BE2C (cell line): Measurements from ENCODE around the gene LTBP1.

ENCODE experiments used
- DNase-seq: peaks from one replicate; pipeline ENCODE4 v3.0.0-alpha.2; 2020
- H3K27me3 ChIP-seq: fragments of 250-450 bp; sonication (Bioruptor Pico); 2 replicates; pipeline ENCODE4 v1.5.1; 2020; ENCODE audit warnings: mild to moderate bottlenecking
- H3K36me3 ChIP-seq: fragments of 250-450 bp; sonication (Bioruptor Pico); 2 replicates; pipeline ENCODE4 v1.5.1; 2020; ENCODE audit warnings: mild to moderate bottlenecking
- H3K4me1 ChIP-seq: fragments of 250-450 bp; sonication (Bioruptor Pico); 2 replicates; pipeline ENCODE4 v1.5.1; 2020
- H3K4me3 ChIP-seq: 2 replicates; pipeline ENCODE4 v1.5.1; 2011; ENCODE audit warnings: low read depth, low read length
- H3K9me3 ChIP-seq: fragments of 250-450 bp; sonication (Bioruptor Pico); 2 replicates; pipeline ENCODE4 v1.5.1; 2020
- CTCF ChIP-seq: IDR thresholded peaks from 2 replicates; pipeline ENCODE4 v1.5.1; 2012; ENCODE audit warnings: mild to moderate bottlenecking, low read depth, low read length

LTBP1 gene

GRCh38 chr2:33214436-33214835, 267.7 kb downstream of the LTBP1 start:
- H3K4me1 ChIP-seq: no peaks in the 10 kb centered on the region
- H3K4me3 ChIP-seq: no peak overlapping the region
- no peak for TF ChIP-seq CTCF
- peaks cover 11% of the 10 kb centered on the region for H3K27me3 ChIP-seq
- no peak for DNase-seq
- no peaks in the 10 kb centered on the region for H3K36me3 ChIP-seq
- H3K9me3 ChIP-seq: no peaks in the 10 kb centered on the region

- Histone ChIP-seq H3K4me3 (no peak overlapping the region), H3K9me3 (no peaks in the 10 kb centered on the region), H3K27me3 (peaks cover 11% of the 10 kb centered on the region), H3K4me1 (no peaks in the 10 kb centered on the region), H3K36me3 (no peaks in the 10 kb centered on the region)
- TF ChIP-seq CTCF: no peak
- DNase-seq: no peak
These were observed 268.1 kb downstream of the LTBP1 start for GRCh38 chr2:33214857-33215256.

- H3K36me3 ChIP-seq: no peaks in the 10 kb centered on the region
- no peak for DNase-seq
These were observed 268.5 kb downstream of the LTBP1 start for GRCh38 chr2:33215299-33215698.

GRCh38 chr2:33215983-33216382, 269.2 kb downstream of the LTBP1 start:
- Histone ChIP-seq H3K27me3 (peaks cover 19% of the 10 kb centered on the region), H3K9me3 (no peaks in the 10 kb centered on the region), H3K4me3 (no peak overlapping the region), H3K36me3 (no peaks in the 10 kb centered on the region), H3K4me1 (no peaks in the 10 kb centered on the region)
- DNase-seq: no peak
- TF ChIP-seq CTCF: no peak

More at GRCh38 chr2:33215299-33215698, 268.5 kb downstream of the LTBP1 start:
- Histone ChIP-seq H3K9me3 (no peaks in the 10 kb centered on the region), H3K4me1 (no peaks in the 10 kb centered on the region), H3K4me3 (no peak overlapping the region), H3K27me3 (peaks cover 15% of the 10 kb centered on the region)
- no peak for TF ChIP-seq CTCF

GRCh38 chr2:33216508-33217182, 269.9 kb downstream of the LTBP1 start:
- Histone ChIP-seq H3K4me1 (no peaks in the 10 kb centered on the region), H3K9me3 (no peaks in the 10 kb centered on the region), H3K27me3 (peaks cover 19% of the 10 kb centered on the region), H3K4me3 (no peak overlapping the region), H3K36me3 (no peaks in the 10 kb centered on the region)
- TF ChIP-seq CTCF: no peak
- no peak for DNase-seq

- Histone ChIP-seq H3K9me3 (no peaks in the 10 kb centered on the region), H3K27me3 (peaks cover 21% of the 10 kb centered on the region), H3K4me1 (no peaks in the 10 kb centered on the region), H3K4me3 (no peak overlapping the region), H3K36me3 (no peaks in the 10 kb centered on the region)
- DNase-seq: no peak
- TF ChIP-seq CTCF: no peak
These were observed 270.7 kb downstream of the LTBP1 start for GRCh38 chr2:33217406-33217805.
